GM04504 (cell line): Measurements from ENCODE around the gene CCNY.
A peak's percentile ranks its signal among the peaks of the same experiment; 100 is the strongest.
"Not testable (repeated sequence)": the region's sequence is repeated elsewhere in the genome, so short reads cannot be mapped to it uniquely, and the experiment has no call there.

Experiments
- DNase-seq: peaks from one replicate; pipeline ENCODE4 v3.0.0-alpha.2; 2012; ENCODE audit warnings: low read depth

Gene CCNY

GRCh38 chr10:35517431-35518181 is 181.3 kb downstream of the CCNY start:
- DNase-seq: peak; percentile 10

GRCh38 chr10:35518187-35518586 is 181.9 kb downstream of the CCNY start:
- DNase-seq: not testable (repeated sequence)

- DNase-seq: no peak
These were observed 184.7 kb downstream of the CCNY start for GRCh38 chr10:35520996-35521395.

DNA sequence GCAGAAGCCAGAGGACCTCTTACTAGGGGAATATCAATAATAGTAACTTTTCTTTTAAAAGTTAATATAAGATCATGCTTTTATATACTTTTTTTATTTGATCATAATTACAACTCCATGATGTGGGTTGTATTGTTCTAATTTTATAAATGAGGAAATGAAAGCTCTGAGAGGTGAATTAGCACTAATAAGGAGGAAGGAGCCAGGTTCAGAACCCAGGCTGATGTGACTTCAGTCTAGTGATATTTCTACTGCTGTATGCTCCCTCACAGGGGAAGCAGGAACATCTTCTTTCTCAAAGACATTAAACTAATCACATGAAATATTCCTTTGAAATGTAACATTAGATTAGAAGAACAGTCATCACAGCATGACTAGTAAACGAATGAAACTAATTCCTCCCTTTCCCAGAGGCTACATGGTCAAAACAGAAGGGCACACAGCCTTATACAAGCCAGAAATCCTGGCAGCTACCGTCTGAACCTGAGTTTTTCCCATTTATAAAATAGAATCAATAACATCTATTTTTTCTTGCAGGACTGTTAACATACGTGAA is 187.4 kb downstream of the CCNY start:
- DNase-seq: no peak

DNA sequence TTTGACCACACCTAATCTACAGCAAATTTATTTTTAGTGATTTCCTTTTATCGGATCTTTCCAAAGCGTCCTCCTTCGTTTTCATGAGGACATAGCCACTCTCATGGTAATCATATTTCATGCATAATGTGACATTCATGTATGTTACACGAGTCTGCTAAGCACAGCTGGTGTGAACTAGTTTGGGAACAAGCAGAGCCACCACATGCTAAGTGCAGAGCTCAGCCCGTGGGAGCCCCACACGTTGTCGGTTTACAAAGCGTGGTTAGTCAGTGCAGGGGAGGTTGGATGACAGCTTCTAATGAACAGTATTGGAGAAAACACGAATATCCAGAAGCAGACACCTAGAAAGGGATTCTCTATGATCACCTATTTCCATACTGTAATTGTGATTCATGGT is 190.4 kb downstream of the CCNY start:
- DNase-seq: no peak

- DNase-seq: no peak
These were observed 195.8 kb downstream of the CCNY start for GRCh38 chr10:35532141-35532540.

DNA sequence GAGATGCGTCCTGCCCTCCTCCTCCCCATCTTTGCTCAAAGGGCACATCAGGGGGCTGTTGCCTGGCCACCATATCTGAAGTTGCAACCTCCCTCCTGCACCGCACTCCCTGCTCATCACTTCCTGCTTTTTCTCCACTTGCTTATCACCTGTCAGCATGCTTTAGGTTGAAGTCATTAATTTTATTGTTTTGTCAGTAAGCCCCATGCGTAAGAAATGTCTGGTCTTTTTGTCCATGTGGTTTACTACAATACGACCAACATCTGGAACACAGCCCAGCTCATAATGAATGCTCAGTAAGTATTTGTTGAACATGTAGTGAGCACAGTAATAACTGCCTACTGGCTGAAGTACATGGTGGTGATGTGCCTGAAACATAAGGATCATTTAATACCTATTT is 197.3 kb downstream of the CCNY start:
- no peak for DNase-seq

DNA sequence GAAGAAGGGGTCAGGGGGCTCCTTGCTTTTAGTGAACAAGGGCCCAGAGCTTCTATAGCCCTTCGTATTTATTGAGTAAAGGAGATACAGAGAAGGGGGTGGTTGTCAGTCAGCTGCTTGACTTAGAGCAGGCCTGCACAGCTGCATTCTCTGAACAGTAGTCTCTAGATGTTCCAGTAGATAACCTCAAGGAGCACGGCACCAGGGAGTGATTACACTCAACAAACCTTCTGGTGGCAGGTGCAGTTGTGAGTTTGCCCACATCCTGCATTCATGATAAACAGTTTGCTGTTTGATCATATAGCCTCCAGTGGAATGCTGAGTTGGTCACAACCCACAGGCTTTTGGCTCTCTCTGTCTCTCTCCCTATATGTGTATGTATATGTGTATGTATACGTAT is 198.8 kb downstream of the CCNY start:
- DNase-seq: no peak

DNA sequence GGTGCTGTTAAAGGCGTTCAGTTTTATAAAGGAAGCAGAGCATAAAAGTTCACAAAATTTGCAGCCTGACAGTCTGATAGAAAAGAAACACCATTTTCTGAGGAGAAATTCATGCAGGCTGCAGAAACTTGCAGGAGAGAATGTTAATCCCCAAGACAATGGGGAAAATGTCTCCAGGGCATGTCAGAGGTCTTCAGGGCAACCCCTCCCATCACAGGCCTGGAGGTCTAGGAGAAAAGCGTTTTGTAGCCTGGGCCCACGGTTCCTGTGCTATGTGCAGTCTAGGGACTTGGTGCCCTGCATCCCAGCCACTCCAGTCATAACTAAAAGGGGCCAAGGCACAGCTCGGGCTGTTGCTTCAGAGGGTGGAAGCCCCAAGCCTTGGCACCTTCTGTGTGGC is 200.5 kb downstream of the CCNY start:
- no peak for DNase-seq

DNA sequence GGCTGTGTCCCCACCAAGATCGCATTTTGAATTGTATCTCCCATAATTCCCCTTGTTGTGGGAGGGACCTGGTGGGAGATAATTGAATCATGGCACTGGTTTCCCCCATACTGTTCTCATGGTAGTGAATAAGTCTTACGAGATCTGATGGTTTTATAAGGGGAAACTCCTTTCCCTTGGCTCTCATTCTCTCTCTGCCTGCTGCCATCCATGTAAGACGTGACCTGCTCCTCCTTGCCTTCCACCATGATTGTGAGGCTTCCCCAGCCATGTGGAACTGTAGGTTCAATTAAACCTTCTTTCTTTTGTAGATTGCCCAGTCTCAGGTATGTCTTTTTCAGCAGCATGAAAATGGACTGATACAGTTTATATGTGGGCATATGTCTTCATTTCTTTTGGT is 201.6 kb downstream of the CCNY start:
- not testable (repeated sequence) for DNase-seq

- DNase-seq: no peak
These were observed 204.2 kb downstream of the CCNY start for GRCh38 chr10:35540296-35541164.

DNA sequence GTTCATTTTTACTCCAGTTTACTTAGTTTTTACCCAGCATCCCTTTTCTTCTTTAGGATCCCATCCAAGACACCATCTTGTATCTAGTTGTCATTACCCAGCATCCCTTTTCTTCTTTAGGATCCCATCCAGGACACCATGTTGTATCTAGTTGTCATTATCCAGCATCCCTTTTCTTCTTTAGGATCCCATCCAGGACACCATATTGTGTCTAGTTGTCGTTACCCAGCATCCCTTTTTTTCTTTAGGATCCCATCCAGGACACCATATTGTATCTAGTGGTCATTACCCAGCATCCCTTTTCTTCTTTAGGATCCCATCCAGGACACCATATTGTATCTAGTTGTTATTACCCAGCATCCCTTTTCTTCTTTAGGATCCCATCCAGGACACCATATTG is 205.4 kb downstream of the CCNY start:
- DNase-seq: no peak

DNA sequence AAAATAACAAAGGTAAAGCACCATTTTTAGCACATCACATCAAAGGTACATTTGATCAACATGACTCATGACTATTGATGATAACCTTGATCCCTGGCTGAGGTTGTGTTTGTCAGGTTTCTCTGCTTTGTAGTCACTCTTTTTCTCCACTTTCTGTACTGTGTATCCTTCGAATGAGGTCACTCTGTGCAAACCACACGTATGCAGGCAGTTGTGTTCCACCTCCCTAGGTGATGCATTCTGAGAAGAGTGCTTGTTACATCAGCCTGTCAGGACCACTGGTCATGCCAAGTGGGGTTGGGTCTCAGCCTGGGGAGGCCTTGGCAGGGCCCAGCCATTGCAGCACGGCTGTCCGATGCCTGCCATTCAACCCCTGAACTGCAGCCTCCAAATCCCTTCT is 206.0 kb downstream of the CCNY start:
- DNase-seq: no peak

GRCh38 chr10:35545079-35545657 is 208.9 kb downstream of the CCNY start:
- DNase-seq: no peak

GRCh38 chr10:35545878-35546590 is 209.7 kb downstream of the CCNY start:
- DNase-seq: no peak

GRCh38 chr10:35546824-35547225 is 210.5 kb downstream of the CCNY start:
- peak; percentile 32 for DNase-seq

- DNase-seq: no peak
These were observed 216.5 kb downstream of the CCNY start for GRCh38 chr10:35552650-35553342.

DNA sequence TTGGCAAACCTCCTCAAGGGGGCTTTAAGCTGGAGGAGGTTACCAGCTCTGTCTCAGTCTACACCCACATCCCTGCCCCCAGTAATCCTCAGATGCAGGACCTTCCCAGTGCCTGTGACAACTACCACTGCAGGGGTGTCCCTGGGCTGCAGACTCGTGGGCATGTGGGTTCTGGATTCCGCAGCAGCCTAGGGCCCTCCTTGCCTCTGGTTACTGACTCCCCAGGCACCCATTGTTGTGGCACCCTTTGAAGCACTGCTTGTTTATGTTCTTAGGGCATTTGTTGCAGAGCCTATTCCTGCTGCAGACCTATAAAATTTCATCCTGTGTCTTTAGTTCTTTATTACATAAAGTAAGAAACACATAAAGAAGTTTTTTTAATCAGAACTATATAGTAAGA is 217.7 kb downstream of the CCNY start:
- no peak for DNase-seq

GRCh38 chr10:35554461-35555056 is 218.2 kb downstream of the CCNY start:
- DNase-seq: no peak

- no peak for DNase-seq
These were observed 219.9 kb downstream of the CCNY start for GRCh38 chr10:35555962-35556930.
